IPS DF 4.7 (cell line): ENCODE measurements around the gene RPL35.

Experiments used
- DNase-seq: peaks from one replicate; pipeline ENCODE4 v3.0.0-alpha.2; 2013; ENCODE audit warnings: low spot score; ENCODE audit errors: extremely low read depth

The RPL35 gene

DNA sequence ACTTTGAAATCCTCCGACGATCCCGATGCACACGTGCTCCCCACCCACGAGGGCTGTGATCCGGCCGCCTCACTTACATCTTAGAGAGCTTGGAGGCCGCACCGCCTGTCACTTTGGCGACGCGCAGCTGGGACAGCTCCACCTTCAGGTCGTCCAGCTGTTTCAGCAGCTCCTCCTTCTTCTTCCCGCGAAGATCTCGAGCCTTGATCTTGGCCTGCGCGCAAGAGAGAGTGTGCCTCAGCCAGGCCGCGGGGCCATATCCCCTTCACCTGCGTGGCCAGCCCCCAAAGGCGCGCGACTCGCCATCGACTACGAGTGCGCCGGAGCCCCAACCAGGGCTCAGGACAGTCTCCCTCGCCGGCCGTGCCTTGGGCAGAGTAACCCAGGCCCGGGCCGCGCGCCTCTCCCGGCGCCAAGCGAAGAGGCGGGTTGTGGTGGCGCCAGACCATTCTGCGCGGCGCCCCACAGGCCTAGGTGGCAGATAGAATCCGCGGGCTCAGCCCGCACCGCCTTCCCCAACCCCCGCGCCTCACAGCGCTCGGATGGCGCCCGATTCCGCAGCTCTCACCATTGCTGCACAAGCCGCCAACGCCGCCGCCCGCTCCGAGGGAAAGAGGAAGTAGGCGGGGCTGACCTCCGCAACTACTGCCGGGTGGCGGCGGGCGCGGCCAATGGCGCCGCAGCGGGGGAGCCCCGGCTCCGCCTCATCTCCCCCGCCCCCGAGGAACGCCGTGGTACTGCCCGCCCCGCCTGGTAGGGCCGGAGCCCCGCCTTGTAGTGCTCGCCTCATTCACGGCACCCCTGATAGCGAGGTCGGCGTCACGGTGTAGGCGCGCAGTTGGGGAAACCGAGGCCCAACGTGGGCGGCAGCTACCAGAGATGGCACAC is at the start of gene RPL35, which contains the start of gene ARPC5L:
TSS of gene RPL35 (minus strand) at position 616 of the 888 bp plus-strand sequence. CDS start at position 571, 45 bp downstream.
TSS of gene ARPC5L (plus strand) at position 789 of the 888 bp plus-strand sequence. CDS start 7,161 bp downstream, outside the sequence.
- no peak for DNase-seq

DNA sequence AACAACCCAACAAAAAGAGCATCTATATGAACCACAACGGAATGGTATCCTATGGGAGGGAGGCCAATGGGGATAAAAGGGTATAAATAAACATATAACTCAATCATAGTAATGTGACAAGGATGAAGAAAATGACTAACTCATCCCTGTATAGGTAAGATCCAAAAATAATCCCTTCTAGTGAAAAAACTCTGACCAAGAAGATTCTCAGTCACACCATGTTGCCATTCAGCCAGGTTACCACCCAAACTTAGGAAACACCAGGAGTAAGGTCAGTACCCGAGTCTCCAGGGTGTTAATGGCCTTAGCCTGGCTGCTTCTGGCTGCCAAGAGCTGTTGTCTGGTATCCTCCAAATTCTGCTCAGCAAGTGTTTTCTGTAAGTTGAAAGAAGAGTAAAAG is 46.3 kb upstream of the RPL35 start:
- DNase-seq, result no peak

DNA sequence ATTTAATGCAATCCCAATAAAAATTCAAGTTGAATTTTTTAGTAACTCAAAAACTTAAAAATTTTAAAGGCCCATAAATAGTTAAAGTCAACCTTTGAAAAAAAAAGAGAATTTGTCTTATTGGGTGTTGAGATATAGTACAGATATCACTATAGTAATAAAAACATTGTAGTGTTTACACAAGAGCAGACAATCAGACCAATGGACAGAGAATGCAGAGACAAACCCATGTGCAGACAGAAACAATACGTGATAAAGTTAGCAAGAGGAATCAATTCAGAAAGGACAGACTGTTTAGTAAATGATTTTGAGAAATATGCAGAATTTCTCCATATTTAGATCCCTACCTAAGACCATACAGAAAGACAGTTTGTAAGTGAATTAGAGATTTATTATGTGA is 45.2 kb upstream of the RPL35 start:
- DNase-seq, result no peak

DNA sequence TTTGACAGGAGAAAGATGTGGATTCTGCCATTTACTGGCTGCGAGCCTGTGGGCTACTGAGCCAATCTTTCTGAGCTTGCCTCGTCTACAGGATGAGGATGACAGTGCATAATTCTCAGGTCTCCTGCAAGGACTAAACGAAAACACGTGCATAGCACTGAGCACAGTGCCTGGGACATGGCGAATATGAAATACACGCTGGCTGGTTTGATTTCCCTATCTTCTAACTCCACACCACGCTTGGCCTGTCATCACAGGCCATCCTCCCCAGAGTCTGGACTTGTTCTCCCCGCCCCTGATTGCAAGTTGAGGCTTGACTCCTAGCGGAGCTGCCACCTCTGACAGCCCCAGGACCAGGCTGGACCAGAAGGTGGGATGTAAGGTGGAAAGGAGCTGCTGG is 38.1 kb upstream of the RPL35 start:
- no peak for DNase-seq

DNA sequence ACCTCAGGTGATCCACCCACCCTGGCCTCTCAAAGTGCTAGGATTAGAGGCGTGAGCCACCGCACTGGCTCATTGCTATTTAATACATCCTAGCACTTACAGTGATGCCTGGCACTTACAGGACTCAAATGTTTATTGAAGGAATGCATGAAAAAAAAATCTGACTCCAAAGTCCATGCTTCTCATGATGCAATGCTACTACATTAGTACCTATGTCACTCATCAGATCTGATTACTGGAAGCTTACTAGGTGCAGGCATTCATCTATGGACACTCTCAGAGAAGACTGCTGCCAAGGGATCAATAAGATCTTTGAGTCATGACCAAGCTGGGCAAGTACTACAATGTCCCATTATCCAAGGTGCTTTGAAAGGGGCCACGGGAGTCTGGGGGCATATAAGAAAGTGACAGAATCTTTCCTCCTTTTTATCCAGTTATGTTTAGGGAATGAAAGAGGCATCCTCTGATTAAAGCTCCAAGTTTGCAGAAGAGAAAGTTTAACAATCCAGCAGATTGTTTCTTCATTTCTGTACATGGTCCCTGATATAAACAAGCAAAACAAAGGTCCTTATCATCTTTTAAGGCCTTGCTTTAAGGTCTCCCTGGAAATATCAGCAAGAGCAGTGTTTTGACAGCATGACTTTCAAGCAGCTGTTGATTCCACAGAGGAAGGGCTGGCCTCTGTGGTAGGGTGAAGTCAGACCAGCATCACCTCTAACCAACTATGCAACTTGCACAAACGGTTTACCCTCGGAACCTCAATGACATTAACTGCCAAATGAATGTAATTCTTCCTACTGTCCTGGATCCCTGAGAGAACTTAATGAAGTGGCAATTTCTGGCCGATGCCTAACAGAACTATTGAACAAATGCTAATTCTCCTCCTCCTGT is 36.1 kb upstream of the RPL35 start:
- no peak for DNase-seq

DNA sequence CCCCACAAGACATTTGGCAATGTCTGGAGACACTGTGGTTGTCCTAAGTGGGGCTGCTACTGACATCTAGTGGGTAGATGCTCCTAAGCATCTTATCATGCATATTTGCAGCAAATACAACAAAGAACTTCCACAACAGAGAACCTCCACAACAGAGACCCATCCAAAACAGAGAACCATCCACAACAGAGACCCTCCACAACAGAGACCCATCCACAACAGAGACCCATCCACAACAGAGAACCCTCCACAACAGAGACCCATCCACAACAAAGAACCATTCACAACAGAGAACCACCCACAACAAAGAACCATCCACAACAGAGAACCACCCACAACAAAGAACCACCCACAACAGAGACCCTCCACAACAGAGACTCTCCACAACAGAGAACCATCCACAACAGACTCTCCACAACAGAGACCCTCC is 33.0 kb upstream of the RPL35 start:
- peak; percentile 14 for DNase-seq

DNA sequence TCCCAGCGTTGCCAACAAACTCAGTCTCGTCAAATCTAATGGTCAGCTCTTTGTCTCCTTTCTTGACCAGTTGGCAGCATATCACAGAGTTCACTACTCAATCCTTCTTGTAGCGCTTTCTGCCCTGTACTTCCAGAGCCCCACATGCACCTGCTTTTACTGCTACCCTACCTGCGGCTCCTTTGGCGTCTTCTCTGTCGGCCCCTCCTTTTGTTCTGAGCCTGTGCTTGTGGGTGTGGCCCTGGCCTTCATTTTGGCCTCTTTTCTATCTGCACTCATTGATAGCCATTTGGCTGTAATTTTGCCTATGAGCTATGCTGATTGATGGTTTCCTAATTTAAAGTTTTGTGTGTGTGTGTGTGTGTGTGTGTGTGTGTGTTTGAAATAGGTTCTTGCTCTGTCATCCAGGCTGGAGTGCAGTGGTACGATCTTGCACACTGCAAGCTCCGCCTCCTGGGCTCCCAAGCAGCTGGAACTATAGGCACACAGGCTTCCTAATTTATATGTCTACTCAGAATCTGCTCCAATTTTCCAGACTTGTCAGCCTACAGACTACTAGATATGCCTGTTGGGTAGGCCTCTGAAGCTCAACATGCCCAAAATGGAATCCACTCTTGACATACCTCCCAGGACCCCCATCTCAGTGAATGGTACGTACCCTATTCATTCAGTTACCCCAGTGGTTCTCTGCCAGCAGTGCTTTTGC is 32.4 kb upstream of the RPL35 start:
- DNase-seq, result no peak

DNA sequence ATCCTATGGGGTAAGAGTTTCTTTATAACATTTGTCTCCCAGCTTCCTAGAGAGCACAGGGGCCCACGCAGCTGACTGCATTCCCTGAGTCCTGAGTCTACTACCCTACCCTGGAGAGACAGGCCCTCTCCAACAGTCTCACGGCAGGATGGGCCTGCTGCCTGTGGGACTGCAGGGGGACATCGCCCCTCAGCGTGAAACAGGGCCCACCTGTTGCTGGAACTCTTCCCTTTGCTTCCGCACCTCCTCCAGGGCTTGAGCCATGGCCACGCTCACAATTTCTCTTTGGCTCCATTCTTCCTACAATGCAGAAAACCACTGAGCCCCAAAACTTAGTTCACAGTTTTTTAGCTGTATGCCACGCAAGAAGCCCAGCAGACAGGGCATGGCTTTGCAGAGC is 28.4 kb upstream of the RPL35 start:
- no peak for DNase-seq

DNA sequence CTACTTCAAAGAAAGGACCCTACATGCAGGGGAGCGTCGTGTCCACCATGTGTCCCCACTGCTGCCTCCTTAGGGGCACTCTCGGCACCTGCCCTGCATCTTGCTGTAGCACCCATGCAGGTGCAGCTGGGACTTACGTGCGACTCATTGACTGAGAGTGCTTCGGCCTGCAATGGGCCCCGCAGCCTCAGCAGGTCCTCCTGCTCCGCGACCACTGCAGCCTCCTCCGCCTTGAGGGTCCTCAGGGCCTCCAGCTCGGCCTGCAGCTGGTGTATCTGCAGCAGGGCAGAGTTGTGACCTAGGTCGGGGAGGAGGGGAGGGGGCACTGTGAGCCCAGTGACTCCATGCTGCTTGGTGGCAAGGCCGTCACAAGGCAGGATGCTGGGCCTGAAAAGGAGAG is 27.2 kb upstream of the RPL35 start:
- no peak for DNase-seq

DNA sequence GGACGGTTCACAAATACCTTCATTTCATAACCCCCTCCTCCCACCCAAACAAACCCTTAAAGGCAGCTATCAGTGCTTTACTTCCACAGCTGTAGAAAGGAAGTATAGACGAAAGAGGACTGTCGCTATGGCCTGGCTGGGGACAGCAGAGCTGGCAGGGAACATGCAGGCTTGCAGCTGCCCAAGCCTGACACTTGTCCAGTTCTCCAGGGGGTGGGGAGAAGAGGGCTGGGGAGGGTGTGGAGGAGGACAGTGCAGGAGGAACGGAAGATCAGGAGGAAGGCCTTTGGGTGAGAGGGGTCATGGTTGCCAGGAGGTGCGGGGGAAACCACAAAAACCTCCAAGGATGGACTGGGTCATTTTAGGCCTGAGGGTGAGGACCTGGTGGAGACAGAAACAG is 26.1 kb upstream of the RPL35 start:
- no peak for DNase-seq

DNA sequence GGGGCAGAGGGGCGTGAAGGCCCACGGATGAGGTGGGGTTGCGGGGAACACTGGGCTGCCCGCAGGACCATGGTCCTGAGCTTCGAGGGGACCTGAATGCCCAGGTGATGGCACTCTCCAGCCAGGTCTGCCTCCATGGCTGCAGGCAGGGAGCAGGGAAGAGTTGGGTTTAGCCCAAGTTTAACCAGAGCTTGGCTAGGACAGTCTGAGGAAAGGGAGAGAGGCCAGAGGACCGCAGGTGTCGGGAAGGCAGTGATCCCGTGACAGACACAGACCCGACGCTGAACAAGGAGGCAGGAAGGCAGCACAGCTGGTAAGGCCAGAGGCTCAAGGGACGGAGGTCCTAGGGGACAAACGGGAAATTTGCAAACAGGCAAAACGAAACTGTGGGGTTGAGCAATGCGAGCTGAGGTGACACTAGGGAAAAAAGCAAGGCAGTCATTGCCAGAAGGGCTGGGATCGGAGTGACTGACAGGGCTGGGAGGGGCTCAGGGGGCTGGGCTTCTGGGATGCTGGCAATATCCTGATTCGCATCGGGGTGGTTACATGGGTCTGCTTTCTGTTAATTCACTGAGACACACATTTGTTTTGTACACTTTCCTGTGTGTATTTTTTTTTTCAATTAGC is 25.2 kb upstream of the RPL35 start:
- DNase-seq, result no peak

DNA sequence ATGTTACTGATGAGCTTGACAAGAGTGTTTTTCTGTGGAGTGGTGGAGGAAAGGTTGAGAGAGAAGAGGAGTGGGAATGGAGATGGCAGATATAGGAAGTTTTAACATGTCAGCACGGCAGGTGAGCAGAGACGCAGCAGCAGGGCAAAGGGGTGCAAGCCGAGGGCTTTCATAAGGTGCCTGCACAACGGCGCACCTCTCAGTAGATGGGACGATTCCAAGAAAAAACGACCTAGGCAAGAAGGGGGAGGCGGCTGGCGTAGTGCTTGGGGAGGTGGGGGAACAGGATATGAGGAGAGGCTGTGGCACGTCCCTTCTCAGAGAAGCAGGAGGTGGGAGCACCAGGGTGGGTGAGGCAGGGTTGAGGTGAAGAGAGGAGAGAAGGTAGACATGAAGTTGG is 24.7 kb upstream of the RPL35 start:
- DNase-seq, result no peak

DNA sequence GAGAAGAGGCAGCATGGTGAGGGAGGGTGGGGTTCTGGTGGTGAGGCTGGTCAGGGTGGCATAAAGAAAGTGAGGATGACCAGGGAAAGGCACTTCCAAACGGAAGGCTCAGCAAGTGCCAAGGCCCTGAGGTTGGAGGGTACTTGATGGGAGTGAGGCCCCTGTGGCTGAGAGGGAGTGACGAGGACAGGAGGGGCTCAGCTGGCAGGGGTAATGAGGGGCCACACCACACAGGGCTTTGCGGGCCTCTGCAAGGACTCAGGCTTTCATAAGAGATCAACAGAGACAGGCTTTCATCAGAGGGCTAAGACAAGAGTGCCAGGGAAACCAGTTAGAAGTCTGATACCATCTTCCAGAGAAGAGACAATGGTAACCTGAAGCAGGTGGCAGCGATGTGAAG is 23.8 kb upstream of the RPL35 start:
- no peak for DNase-seq

DNA sequence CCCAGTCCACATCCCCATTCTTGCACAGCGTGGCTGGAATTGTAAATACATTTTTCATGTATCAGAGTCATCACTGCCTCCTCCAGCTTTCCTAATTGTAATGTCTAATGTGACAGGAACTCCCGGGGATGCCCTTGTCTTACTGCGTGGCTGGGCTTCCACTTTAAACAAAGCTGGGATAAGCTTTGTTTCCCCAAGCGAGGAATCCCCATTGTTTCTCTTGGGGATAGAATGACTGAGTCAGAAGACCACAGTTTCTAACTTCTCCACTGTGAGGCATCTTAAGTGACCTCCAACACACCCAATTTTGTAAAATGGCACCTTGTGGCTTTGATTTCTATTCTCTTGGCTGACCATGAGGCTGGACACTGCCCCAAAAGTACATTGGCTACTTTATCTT is 22.6 kb upstream of the RPL35 start:
- DNase-seq, result no peak

DNA sequence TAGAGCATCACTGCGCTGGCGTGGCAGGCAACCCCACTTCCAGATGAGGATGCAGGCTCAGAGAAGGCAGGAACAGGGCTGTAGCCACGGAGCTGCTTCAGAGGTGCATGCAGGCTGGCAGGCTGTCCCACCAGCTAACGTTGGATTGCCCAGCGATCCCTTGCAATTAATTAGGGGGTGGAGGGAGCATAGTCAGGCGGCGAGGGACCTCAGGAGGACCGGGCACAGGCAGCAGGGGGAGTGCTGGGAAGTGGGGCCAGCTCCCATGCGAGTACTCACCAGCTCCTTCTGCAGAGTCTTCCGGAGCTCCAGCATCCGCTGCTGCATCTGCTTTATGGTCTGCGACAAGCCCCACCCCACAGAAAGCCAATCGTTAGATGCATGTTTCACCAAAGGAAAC is 20.5 kb upstream of the RPL35 start:
- DNase-seq, result no peak

DNA sequence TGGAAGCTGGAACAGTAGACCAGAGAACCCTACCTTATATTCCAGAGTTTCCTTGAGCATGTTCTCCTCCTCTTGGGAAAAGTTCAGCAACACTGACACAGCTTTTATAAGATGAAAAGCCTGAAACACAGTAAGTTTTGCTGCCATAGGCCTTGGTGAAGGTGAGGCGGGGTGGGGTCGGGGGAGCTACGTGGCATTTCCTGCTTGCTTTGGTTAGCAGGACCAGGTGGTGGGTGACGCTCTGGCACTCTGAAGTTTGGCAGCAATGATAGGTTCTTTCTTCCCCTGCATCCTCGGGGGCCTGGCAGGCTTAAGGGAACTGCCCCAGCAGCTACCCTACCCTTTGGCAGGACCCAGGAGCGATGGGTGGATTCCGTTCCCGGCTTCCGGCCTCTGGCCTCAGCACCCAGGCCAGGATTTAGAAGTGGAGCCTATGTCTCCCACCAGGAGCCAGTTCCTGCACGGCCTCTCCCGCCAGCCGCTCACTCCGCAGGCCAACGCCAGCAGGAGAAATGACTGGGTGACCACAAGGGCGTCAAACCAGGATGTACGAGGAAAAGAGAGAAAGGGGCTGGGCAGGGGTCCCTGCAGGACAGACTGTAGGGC is 19.5 kb upstream of the RPL35 start:
- no peak for DNase-seq

DNA sequence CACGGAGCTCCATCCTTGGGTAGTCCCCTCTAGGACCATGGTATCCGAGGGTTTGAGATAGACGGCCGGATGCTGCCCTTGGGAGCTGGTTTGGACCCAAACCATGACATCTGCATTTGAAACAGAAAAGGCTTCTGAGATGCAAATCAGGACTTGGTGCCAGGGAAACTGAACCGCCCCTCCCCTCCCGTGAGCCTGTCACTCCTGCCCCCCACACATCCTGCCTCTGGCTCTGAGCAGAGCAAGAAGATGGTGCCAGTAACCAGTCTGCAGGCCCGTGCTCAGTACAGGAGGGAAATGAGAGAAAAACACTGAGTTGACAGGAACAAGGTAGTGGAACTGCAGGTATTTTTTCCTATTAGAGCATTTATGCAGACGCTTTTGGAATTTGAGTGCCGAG is 18.7 kb upstream of the RPL35 start:
- no peak for DNase-seq

DNA sequence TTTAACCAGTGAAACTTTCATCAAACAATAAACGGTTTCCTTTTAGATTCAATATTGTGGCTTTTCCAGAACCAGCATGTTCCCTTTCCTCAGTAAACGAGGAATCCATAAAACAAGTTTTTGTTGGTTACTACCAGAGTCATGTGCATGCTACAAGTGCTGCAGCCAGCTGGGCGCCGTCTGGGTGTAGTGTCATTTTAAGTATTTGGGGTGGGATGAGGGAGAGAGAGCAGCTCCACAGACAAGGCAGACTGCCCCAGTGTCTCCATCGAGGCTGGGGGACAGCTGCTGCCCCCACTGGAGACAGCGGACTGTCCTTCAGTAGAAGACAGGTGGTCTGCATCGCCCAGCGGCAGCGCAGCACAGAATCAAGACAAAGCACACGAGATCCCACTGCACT is 17.5 kb upstream of the RPL35 start:
- DNase-seq, result no peak

DNA sequence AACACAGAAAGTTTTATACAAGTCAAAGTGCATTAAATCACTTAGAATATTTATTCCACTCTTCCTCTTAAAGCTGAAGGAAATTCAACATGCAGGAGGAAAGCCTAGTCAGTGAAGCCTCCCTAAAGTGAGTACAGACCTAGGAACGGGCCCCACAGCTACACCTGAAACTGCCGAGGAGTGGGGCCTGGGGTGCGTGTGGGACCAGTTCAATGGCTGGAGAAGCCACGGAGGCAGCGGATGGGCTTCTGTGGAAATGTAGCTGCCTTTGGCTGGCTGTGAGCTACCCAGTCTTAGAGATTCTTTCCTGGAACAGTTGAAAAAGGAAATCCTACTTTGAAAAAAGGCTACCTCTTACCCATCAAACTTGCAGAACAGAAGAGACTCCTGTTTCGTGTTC is 16.8 kb upstream of the RPL35 start:
- no peak for DNase-seq

DNA sequence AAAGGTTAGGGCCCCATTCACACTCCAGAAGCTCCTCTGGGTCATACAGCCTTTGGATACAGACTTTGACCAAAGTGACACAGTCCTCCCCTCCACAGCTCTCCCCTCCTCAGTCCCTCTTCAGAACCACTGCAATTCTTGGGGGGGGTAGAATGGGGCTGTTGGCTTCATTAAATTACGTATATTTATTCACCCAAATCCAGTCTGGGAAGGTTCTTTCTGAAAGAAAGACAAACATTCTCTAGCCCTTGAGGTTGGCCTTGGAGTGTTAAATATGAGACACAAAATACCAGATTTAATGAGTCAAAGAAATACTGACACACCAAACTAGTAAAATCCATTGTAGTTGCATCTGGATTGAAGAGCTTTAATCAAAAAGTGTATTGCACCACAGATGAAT is 16.3 kb upstream of the RPL35 start:
- no peak for DNase-seq
